ENCODE results near the gene CEP135.
A peak's percentile ranks its signal among the peaks of the same experiment; 100 is the strongest.
"Not testable (repeated sequence)": the region's sequence is repeated elsewhere in the genome, so short reads cannot be mapped to it uniquely, and the experiment has no call there.

Gene CEP135

DNA sequence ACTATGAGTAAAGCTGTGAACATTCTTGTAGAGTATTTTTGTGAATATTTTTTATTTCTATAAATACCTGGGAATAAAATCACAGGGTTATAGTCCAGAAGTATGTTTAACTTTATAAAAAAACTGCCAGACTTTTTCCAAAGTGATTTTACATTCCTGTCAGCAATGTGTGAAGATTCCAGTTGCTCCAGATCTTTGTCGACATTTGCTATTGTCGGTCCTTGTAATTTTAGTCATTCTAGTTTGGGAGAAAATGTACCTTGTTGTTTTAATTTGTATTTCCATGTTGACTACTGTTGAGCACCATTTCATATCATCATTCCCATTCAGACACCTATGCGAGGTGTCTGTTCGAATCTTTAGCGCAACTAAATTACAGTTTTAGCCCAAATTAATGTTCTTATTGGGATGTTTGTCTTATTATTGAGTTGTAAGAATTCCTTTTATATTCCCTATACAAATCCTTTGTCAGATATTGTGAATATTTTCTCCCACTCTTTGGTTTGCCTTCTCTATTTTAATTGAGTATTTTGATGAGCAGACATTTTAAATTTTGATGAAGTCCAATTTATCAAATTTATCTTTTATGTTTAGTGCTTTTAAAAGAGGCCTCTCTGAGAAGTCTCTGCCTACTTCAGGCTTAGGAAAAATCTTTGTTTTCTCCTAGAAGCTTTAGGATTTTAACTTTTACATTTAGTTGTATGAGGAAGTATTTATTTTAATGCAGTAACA, 2.6 kb downstream of the CEP135 start:
- Mint-ChIP-seq H3K9me3 (no peaks in the 10 kb centered on the region), H3K27ac (no peak overlapping the region), H3K4me1 (ENCODE audit: low read depth) (peaks cover 25% of the 10 kb centered on the region), H3K4me3 (no peak overlapping the region), H3K36me3 (ENCODE audit: low read depth) (peaks cover 45% of the 10 kb centered on the region), H3K27me3 (no peaks in the 10 kb centered on the region)
- intact Hi-C loops (cut with micrococcal nuclease): no loop called here

DNA sequence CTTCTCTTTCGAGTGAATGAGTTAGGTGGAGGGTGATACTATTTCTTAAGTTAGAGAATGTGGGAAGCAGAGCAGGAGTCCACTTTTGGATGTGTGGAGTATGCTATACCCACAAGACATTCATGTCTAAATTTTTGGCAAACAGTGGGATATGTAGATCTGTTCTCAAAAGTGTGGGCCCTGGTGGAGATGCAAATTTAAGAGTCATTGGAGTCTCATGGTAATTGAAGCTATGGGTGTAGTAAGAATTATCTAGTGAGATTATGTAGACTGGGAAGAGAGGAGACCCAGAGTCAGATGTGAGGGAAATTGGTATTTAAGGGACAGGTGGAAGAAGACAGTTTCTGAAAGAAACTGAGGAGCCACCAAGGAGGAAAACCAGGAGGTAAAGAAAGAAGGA, 7.0 kb downstream of the CEP135 start:
- Mint-ChIP-seq H3K4me1 (ENCODE audit: low read depth) (no peaks in the 10 kb centered on the region), H3K27ac (no peak overlapping the region), H3K9me3 (no peaks in the 10 kb centered on the region), H3K36me3 (ENCODE audit: low read depth) (peaks cover 75% of the 10 kb centered on the region), H3K4me3 (no peak overlapping the region), H3K27me3 (no peaks in the 10 kb centered on the region)
- intact Hi-C loops (cut with micrococcal nuclease): no loop called here

- Mint-ChIP-seq H3K27me3 (no peaks in the 10 kb centered on the region), H3K9me3 (no peaks in the 10 kb centered on the region), H3K4me1 (ENCODE audit: low read depth) (no peaks in the 10 kb centered on the region), H3K36me3 (ENCODE audit: low read depth) (peaks cover 84% of the 10 kb centered on the region), H3K4me3 (no peak overlapping the region), H3K27ac (no peak overlapping the region)
- intact Hi-C loops (cut with micrococcal nuclease): no loop called here
Measured at GRCh38 chr4:55959655-55960054, 10.9 kb downstream of the CEP135 start.

GRCh38 chr4:55964046-55964445, 15.3 kb downstream of the CEP135 start:
- H3K27me3 Mint-ChIP-seq: no peaks in the 10 kb centered on the region
- H3K36me3 Mint-ChIP-seq (ENCODE audit: low read depth): peaks cover 62% of the 10 kb centered on the region
- H3K4me1 Mint-ChIP-seq (ENCODE audit: low read depth): no peaks in the 10 kb centered on the region
- no peak overlapping the region for H3K4me3 Mint-ChIP-seq
- H3K27ac Mint-ChIP-seq: no peak overlapping the region
- intact Hi-C loops (cut with micrococcal nuclease): no loop called here
- H3K9me3 Mint-ChIP-seq: no peaks in the 10 kb centered on the region

- Mint-ChIP-seq H3K27me3 (no peaks in the 10 kb centered on the region), H3K4me1 (ENCODE audit: low read depth) (no peaks in the 10 kb centered on the region), H3K9me3 (no peaks in the 10 kb centered on the region), H3K27ac (no peak overlapping the region), H3K36me3 (ENCODE audit: low read depth) (peaks cover 56% of the 10 kb centered on the region), H3K4me3 (no peak overlapping the region)
- intact Hi-C loops (cut with micrococcal nuclease): no loop called here
Measured at GRCh38 chr4:55965585-55965984, 16.8 kb downstream of the CEP135 start.

- peaks cover 50% of the 10 kb centered on the region for H3K36me3 Mint-ChIP-seq (ENCODE audit: low read depth)
- H3K9me3 Mint-ChIP-seq; H3K4me3 Mint-ChIP-seq; H3K4me1 Mint-ChIP-seq (ENCODE audit: low read depth); H3K27me3 Mint-ChIP-seq; H3K27ac Mint-ChIP-seq; intact Hi-C loops (cut with micrococcal nuclease): not testable (repeated sequence)
Measured at GRCh38 chr4:55966324-55966723, 17.6 kb downstream of the CEP135 start.

- Mint-ChIP-seq H3K27ac (no peak overlapping the region), H3K9me3 (no peaks in the 10 kb centered on the region), H3K4me3 (no peak overlapping the region), H3K4me1 (ENCODE audit: low read depth) (no peaks in the 10 kb centered on the region), H3K36me3 (ENCODE audit: low read depth) (peaks cover 49% of the 10 kb centered on the region), H3K27me3 (no peaks in the 10 kb centered on the region)
- intact Hi-C loops (cut with micrococcal nuclease): no loop called here
Measured at GRCh38 chr4:55967376-55967775, 18.6 kb downstream of the CEP135 start.

DNA sequence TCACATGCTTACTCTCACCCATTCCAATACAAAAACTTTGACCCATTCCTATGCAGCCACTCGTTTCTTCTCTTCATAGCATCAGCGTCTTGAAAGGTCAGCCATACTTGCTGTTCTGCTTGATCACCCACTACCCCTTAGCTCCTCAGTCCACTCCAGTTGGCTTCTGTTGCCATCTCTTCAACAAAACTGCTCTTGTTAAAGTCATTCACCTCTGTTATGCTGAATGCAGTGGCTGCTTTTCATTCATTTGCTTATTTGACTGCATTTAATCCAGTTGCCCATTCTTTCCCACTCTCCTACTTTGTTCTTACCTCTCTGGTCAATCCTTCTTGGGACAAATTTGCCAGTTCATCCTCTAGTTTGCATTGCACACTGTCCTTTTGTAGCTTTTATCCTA, 24.9 kb downstream of the CEP135 start:
- Mint-ChIP-seq H3K4me3 (no peak overlapping the region), H3K9me3 (no peaks in the 10 kb centered on the region), H3K36me3 (ENCODE audit: low read depth) (peaks cover 54% of the 10 kb centered on the region), H3K27ac (no peak overlapping the region), H3K4me1 (ENCODE audit: low read depth) (no peaks in the 10 kb centered on the region), H3K27me3 (no peaks in the 10 kb centered on the region)
- intact Hi-C loops (cut with micrococcal nuclease): no loop called here

GRCh38 chr4:55977811-55978210, 29.1 kb downstream of the CEP135 start:
- H3K4me3 Mint-ChIP-seq: no peak overlapping the region
- H3K4me1 Mint-ChIP-seq (ENCODE audit: low read depth): no peaks in the 10 kb centered on the region
- H3K36me3 Mint-ChIP-seq (ENCODE audit: low read depth): peaks cover 66% of the 10 kb centered on the region
- H3K9me3 Mint-ChIP-seq: no peaks in the 10 kb centered on the region
- intact Hi-C loops (cut with micrococcal nuclease): no loop called here
- no peaks in the 10 kb centered on the region for H3K27me3 Mint-ChIP-seq
- H3K27ac Mint-ChIP-seq: no peak overlapping the region

DNA sequence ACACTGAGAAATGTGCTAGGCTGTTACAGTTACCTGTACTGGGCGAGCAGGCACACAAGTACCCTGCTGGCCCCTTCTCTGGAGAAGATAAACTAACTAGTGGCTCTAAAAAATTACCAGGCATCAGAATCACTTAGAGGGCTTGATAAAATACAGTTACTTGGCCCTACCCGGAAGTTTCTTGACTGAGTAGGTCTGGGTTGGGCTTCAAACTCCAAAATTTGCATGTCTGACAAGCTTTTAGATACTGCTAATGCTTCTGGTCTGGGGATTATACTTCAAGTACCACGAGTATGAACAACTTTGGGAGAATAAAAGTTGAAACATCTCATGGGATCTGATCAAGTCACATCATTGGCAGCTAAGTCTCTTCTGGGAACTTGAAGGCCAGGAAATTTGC, 30.8 kb downstream of the CEP135 start:
- H3K4me1 Mint-ChIP-seq (ENCODE audit: low read depth): no peaks in the 10 kb centered on the region
- H3K36me3 Mint-ChIP-seq (ENCODE audit: low read depth): peaks cover 71% of the 10 kb centered on the region
- H3K27me3 Mint-ChIP-seq: no peaks in the 10 kb centered on the region
- intact Hi-C loops (cut with micrococcal nuclease): no loop called here
- no peaks in the 10 kb centered on the region for H3K9me3 Mint-ChIP-seq
- H3K4me3 Mint-ChIP-seq: no peak overlapping the region
- H3K27ac Mint-ChIP-seq: no peak overlapping the region

DNA sequence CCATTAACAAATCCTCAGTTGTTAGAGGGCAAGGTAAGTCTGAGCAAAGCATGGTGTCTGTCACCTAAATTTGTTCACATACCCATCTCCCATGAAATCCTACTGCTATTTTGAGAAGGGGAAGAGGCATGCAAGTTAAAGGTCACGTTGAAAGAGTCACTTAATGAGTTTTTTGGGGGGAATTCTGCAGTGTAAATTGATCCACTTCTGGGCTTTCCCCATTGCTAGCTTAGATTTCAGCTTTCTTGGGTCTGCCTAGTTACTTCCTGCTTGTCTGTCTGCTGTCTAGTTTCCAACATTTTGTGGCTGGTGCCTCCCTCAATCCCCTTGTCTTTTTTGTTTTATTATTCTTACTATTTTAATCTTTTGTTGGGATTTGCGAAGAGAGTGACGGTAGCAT, 32.0 kb downstream of the CEP135 start:
- Mint-ChIP-seq H3K4me3 (no peak overlapping the region), H3K27ac (no peak overlapping the region), H3K27me3 (no peaks in the 10 kb centered on the region), H3K4me1 (ENCODE audit: low read depth) (no peaks in the 10 kb centered on the region), H3K9me3 (no peaks in the 10 kb centered on the region), H3K36me3 (ENCODE audit: low read depth) (peaks cover 70% of the 10 kb centered on the region)
- intact Hi-C loops (cut with micrococcal nuclease): no loop called here

DNA sequence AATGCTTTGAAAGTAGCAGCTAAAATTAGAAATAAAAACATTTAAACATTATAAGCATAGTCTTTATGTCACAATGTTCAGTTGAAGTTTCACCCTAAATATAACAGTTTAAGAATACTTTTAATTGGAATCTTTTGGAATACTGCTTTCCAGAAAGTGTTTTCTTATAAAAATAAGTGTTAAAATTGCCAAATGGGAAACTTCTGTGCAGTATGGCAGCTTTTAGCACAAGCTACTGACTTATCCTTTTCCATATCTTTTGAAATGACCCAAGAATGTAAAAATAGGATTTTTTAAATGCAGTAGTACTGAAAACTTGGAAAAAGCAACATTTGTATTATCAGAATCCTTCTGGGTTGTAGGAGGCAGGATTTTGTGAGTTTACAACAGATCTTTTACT, 34.2 kb downstream of the CEP135 start:
- Mint-ChIP-seq H3K9me3 (no peaks in the 10 kb centered on the region), H3K27ac (no peak overlapping the region), H3K4me1 (ENCODE audit: low read depth) (no peaks in the 10 kb centered on the region), H3K36me3 (ENCODE audit: low read depth) (peaks cover 78% of the 10 kb centered on the region), H3K4me3 (no peak overlapping the region), H3K27me3 (no peaks in the 10 kb centered on the region)
- intact Hi-C loops (cut with micrococcal nuclease): no loop called here

- Mint-ChIP-seq H3K27me3 (no peaks in the 10 kb centered on the region), H3K4me1 (ENCODE audit: low read depth) (peaks cover 7% of the 10 kb centered on the region), H3K4me3 (no peak overlapping the region), H3K9me3 (no peaks in the 10 kb centered on the region), H3K27ac (no peak overlapping the region), H3K36me3 (ENCODE audit: low read depth) (peaks cover 67% of the 10 kb centered on the region)
- intact Hi-C loops (cut with micrococcal nuclease): no loop called here
Measured at GRCh38 chr4:55989766-55990165, 41.0 kb downstream of the CEP135 start.

DNA sequence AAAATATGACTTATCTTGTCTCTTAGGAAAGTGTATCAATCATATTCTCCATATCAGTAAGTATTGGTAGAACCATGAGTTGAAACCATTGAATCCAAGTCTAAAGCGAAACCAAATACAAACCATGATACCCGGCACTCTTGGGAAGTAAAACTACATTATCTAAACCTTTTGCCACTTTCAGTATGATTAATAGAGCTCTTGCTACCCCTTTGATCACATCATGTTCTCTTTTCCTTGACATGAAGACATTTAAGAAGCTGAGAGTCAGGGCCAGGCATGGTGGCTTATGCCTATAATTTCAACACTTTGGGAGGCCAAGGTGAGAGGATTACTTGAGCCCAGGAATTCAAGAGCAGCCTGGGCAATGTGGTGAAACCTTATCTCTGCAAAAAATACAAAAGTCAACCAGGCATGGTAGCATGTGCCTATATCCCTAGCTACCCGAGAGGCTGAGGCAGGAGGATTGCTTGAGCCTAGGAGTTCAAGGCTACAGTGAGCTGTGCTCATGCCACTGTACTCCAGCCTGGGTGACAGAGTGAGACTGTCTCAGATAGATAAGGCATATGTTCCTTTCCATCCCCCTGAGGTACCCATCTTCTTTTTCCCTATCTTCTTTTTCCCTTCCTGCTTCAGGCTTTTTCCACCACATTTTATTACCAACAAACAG, 45.4 kb downstream of the CEP135 start:
- intact Hi-C loops (cut with micrococcal nuclease): no loop called here
- no peak overlapping the region for H3K4me3 Mint-ChIP-seq
- peaks cover 68% of the 10 kb centered on the region for H3K36me3 Mint-ChIP-seq (ENCODE audit: low read depth)

GRCh38 chr4:55996646-55997045, 47.9 kb downstream of the CEP135 start:
- H3K27me3 Mint-ChIP-seq: no peaks in the 10 kb centered on the region
- peaks cover 93% of the 10 kb centered on the region for H3K36me3 Mint-ChIP-seq (ENCODE audit: low read depth)
- H3K4me1 Mint-ChIP-seq (ENCODE audit: low read depth): peaks cover 7% of the 10 kb centered on the region
- H3K9me3 Mint-ChIP-seq: no peaks in the 10 kb centered on the region
- no peak overlapping the region for H3K4me3 Mint-ChIP-seq
- intact Hi-C loops (cut with micrococcal nuclease): no loop called here
- no peak overlapping the region for H3K27ac Mint-ChIP-seq

More for the DNA sequence above, 45.4 kb downstream of the CEP135 start:
- Mint-ChIP-seq H3K27ac (peak overlapping the region; percentile 4), H3K4me1 (ENCODE audit: low read depth) (peaks cover 7% of the 10 kb centered on the region), H3K27me3 (no peaks in the 10 kb centered on the region), H3K9me3 (no peaks in the 10 kb centered on the region)
